Measurements from ENCODE around the gene TAGAP.
"Not testable (repeated sequence)": the region's sequence is repeated elsewhere in the genome, so short reads cannot be mapped to it uniquely, and the experiment has no call there.

The TAGAP gene

GRCh38 chr6:159017757-159018559, 26.8 kb downstream of the TAGAP start:
- DNase-seq (ENCODE audit: insufficient read length, low spot score) (no peak), FAIRE-seq (peak; percentile 69)

GRCh38 chr6:159014406-159014805, 30.4 kb downstream of the TAGAP start:
- DNase-seq (ENCODE audit: insufficient read length, low spot score), result no peak
- no peak for FAIRE-seq

GRCh38 chr6:159013229-159013628, 31.6 kb downstream of the TAGAP start:
- FAIRE-seq, result no peak
- DNase-seq (ENCODE audit: insufficient read length, low spot score), result no peak

GRCh38 chr6:159012201-159012600, 32.6 kb downstream of the TAGAP start:
- FAIRE-seq, result no peak
- DNase-seq (ENCODE audit: insufficient read length, low spot score), result no peak

- DNase-seq (ENCODE audit: insufficient read length, low spot score); FAIRE-seq: not testable (repeated sequence)
These were observed 34.7 kb downstream of the TAGAP start for GRCh38 chr6:159010037-159010612.

- DNase-seq (ENCODE audit: insufficient read length, low spot score), result no peak
- FAIRE-seq, result peak; percentile 83
These were observed 36.0 kb downstream of the TAGAP start for GRCh38 chr6:159008656-159009288.

GRCh38 chr6:159007510-159007909, 37.3 kb downstream of the TAGAP start:
- no peak for FAIRE-seq
- no peak for DNase-seq (ENCODE audit: insufficient read length, low spot score)

- DNase-seq (ENCODE audit: insufficient read length, low spot score), result no peak
- FAIRE-seq, result no peak
These were observed 39.4 kb downstream of the TAGAP start for GRCh38 chr6:159005436-159005835.

GRCh38 chr6:159004592-159004991, 40.2 kb downstream of the TAGAP start:
- DNase-seq (ENCODE audit: insufficient read length, low spot score) (no peak), FAIRE-seq (no peak)

GRCh38 chr6:159002432-159003155, 42.2 kb downstream of the TAGAP start:
- FAIRE-seq (no peak), DNase-seq (ENCODE audit: insufficient read length, low spot score) (no peak)

GRCh38 chr6:158999666-159000403, 45.0 kb downstream of the TAGAP start, which contains the start of gene RSPH3:
RSPH3 (minus strand) TSS chr6:159000202; CDS start chr6:158999550, 652 bp downstream.
- peak; percentile 91 for DNase-seq (ENCODE audit: insufficient read length, low spot score)
- peak; percentile 94 for FAIRE-seq

- FAIRE-seq, result no peak
- DNase-seq (ENCODE audit: insufficient read length, low spot score), result no peak
These were observed 45.6 kb downstream of the TAGAP start for GRCh38 chr6:158999154-158999665.

- FAIRE-seq (no peak), DNase-seq (ENCODE audit: insufficient read length, low spot score) (no peak)
These were observed 47.9 kb downstream of the TAGAP start for GRCh38 chr6:158996856-158997255.

- no peak for DNase-seq (ENCODE audit: insufficient read length, low spot score)
- FAIRE-seq, result no peak
These were observed 51.2 kb downstream of the TAGAP start for GRCh38 chr6:158993639-158994038.

- no peak for DNase-seq (ENCODE audit: insufficient read length, low spot score)
These were observed 53.6 kb downstream of the TAGAP start for GRCh38 chr6:158991017-158991723.

GRCh38 chr6:158989711-158990110, 55.1 kb downstream of the TAGAP start:
- DNase-seq (ENCODE audit: insufficient read length, low spot score); FAIRE-seq: not testable (repeated sequence)

More at GRCh38 chr6:158991017-158991723, 53.6 kb downstream of the TAGAP start:
- FAIRE-seq, result peak; percentile 35

GRCh38 chr6:158988477-158988876, 56.3 kb downstream of the TAGAP start:
- no peak for FAIRE-seq

GRCh38 chr6:158987657-158988056, 57.1 kb downstream of the TAGAP start:
- FAIRE-seq (no peak), DNase-seq (ENCODE audit: insufficient read length, low spot score) (no peak)

More at GRCh38 chr6:158988477-158988876, 56.3 kb downstream of the TAGAP start:
- no peak for DNase-seq (ENCODE audit: insufficient read length, low spot score)
